GM12892 (cell line): Measurements from ENCODE around the gene SEMA6B.

Source experiments
- POLR2A ChIP-seq: IDR thresholded peaks from 2 replicates; pipeline ENCODE4 v1.6.1; 2011; ENCODE audit warnings: low read depth, low read length, control low read depth
- POLR2AphosphoS5 ChIP-seq: IDR thresholded peaks from 2 replicates; pipeline ENCODE4 v1.6.1; 2011; ENCODE audit warnings: low read depth, low read length, control low read depth
- TAF1 ChIP-seq: IDR thresholded peaks from 2 replicates; pipeline ENCODE4 v1.6.1; 2011; ENCODE audit warnings: low read depth, mild to moderate bottlenecking, control low read depth, low read length, borderline replicate concordance

DNA sequence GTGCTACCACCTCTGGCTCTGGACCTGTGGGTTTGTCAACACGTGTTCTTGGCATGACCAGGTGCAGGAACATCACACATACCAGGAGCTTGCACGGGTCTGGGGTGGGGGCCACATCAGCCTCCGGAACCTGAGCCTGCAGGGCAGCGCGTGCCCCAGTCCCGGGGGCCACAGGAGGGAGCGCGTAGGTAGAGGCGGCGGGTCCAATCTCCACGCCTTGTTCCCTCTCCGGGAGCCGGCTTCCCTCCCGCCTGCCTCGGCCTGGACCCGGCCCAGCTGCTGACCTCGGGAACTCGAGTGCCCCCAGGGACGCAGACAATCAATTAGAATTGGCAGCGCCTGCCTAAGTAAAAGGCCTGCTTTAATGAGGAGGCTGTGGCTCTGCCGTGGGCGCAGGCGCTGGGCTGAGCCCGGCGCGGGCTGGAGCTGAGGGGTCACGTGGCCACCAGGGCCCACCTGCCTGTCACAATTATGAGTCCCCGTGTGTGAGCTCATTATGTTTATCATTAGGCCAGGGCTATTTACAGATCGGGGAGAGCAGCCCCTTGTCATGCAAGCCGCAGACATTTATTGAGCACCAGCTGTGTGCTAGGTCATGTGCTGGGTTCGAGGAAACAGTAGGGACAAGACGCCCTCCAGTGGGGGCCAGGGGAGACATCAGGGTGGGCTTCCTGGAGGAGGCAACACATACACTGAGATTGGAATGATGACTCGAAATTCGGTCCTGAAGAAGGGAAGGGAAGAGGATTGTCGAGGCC, 47.6 kb upstream of the SEMA6B start:
- TF ChIP-seq POLR2A (no peak), TAF1 (no peak), POLR2AphosphoS5 (no peak)
